Esophagus squamous epithelium (tissue), 5 donors: ENCODE measurements around the gene GBA2. TPM values are rescaled to one million over a fixed set of nuclear protein-coding genes. Genes with fewer than 3 reads are reported as not detected.
A peak's percentile ranks its signal among the peaks of the same experiment; 100 is the strongest.

Experiments
- DNase-seq: peaks from one replicate; lab custom pipeline; 2025; lab: John Stamatoyannopoulos, UW
- H3K27ac ChIP-seq, 4 donors: fragments of 200-600 bp; sonication (generic); one replicate each; pipeline ENCODE4 v1.5.1; 2016 to 2019; ENCODE audit warnings: mild to moderate bottlenecking in 1 of 4
- H3K27me3 ChIP-seq, 4 donors: fragments of 200-600 bp; sonication (generic); 1 replicate in 3 of 4; 2 replicates in 1 of 4; pipeline versions ENCODE4 v1.5.1 to v1.6.0; 2017 to 2021; ENCODE audit warnings: antibody characterized with exemption in 1 of 4
- H3K36me3 ChIP-seq, 3 donors: fragments of 200-600 bp; sonication (generic); one replicate each; pipeline ENCODE4 v1.5.1; 2016 to 2019
- H3K4me1 ChIP-seq, 3 donors: fragments of 200-600 bp; sonication (generic); one replicate each; pipeline ENCODE4 v1.5.1; 2017 to 2019
- H3K4me3 ChIP-seq, 4 donors: fragments of 200-600 bp; sonication (generic); 1 replicate in 3 of 4; 2 replicates in 1 of 4; pipeline ENCODE4 v1.5.1; 2016 to 2019; ENCODE audit warnings: mild to moderate bottlenecking in 2 of 4, moderate library complexity in 1 of 4
- H3K9me3 ChIP-seq, 3 donors: fragments of 200-600 bp; sonication (generic); one replicate each; pipeline ENCODE4 v1.5.1; 2016 to 2019
- CTCF ChIP-seq, 6 experiments: fragments of 450-650 bp in 4 of 6; fragments of 200-600 bp in 2 of 6; sonication (generic) in 2 of 6; IDR thresholded peaks; one replicate each; pipeline ENCODE4 v1.5.1; 2016 to 2019; ENCODE audit warnings: antibody characterized with exemption in 6 of 6, mild to moderate bottlenecking in 4 of 6, moderate library complexity in 4 of 6
- POLR2A ChIP-seq, 4 donors: fragments of 450-650 bp; IDR thresholded peaks; one replicate each; pipeline ENCODE4 v1.6.1; 2017; ENCODE audit warnings: antibody characterized with exemption in 4 of 4, mild to moderate bottlenecking in 4 of 4, moderate library complexity in 3 of 4
- WGBS, 2 donors: methylation state at CpG; one replicate each; pipeline ENCODE4 v1.1.5; 2018; 5-methylcytosine and 5-hydroxymethylcytosine counted together
- intact Hi-C: fragments of 100-400 bp; cut with DNase I; formaldehyde crosslinking; loops from one replicate; pipeline ENCODE4 v1.15.0; 2022
- total RNA-seq, 4 donors: library from RNA; depleted of rRNA; stranded (reverse); fragments of >200 nt; gene quantifications; one replicate each; pipeline ENCODE4 v1.1.0, GENCODE V29; 2016
- donor health status: DM: yes; HTN: yes; CAD: no.

GBA2 gene
- total RNA-seq, 4 donors from 2014 or later: 14.1 to 61.8 (median 42.0) TPM

- intact Hi-C loops: loop anchor here (5.0 to 10.0 kb wide), 2 partner anchors 75 to 127 kb away; partner anchors contain the start of genes CCDC107, RMRP and TESK1
These were observed 16.7 kb downstream of the GBA2 start, which contains the start of the genes CREB3 and TLN1 for GRCh38 chr9:35732185-35732799. Gene CREB3 (plus strand): TSS chr9:35732666. CDS start chr9:35732773, 107 bp downstream. Gene TLN1 (minus strand): TSS chr9:35732195. CDS start chr9:35725694, 6,501 bp downstream.

GRCh38 chr9:35731415-35732184 lies 17.4 kb downstream of the GBA2 start:
- H3K27me3 ChIP-seq: no peaks in the 10 kb centered on the region
- H3K4me3 ChIP-seq: peak overlapping the region; percentile 69 to 91 (median 80)
- H3K36me3 ChIP-seq: peaks cover 0 to 36% (median 14%) of the 10 kb centered on the region in 3 donors
- DNase-seq: no peak
- intact Hi-C loops: loop anchor here (5.0 to 10.0 kb wide), 2 partner anchors 74 to 127 kb away; partner anchors contain the start of genes CCDC107, RMRP and TESK1
- peak overlapping the region; percentile 95 to 100 (median 98) for H3K27ac ChIP-seq
- TF ChIP-seq CTCF (IDR thresholded peaks at IDR 0.05) (no peak), POLR2A (IDR thresholded peaks at IDR 0.05) (no peak)
- peaks cover 20 to 78% (median 39%) of the 10 kb centered on the region in 3 donors for H3K4me1 ChIP-seq
- H3K9me3 ChIP-seq: no peaks in the 10 kb centered on the region
- WGBS, 2 donors: 1% methylated on average over 14 to 16 of the region's 47 CpGs

More at GRCh38 chr9:35732185-35732799, 16.7 kb downstream of the GBA2 start, which contains the start of the genes CREB3 and TLN1:
- Histone ChIP-seq H3K4me3 (peak within 1 kb of the TSS; percentile 69 to 91 (median 80)), H3K9me3 (no peaks in the 10 kb centered on the region), H3K36me3 (peaks cover 0 to 43% (median 21%) of the 10 kb centered on the region in 3 donors), H3K27me3 (no peaks in the 10 kb centered on the region), H3K4me1 (peaks cover 18 to 71% (median 35%) of the 10 kb centered on the region in 3 donors), H3K27ac (peak within 1 kb of the TSS; percentile 95 to 100 (median 98))
- peak; percentile 92 for DNase-seq
- peak in 2 of 6 experiments; percentile 10 to 21 for TF ChIP-seq CTCF (IDR thresholded peaks at IDR 0.05)
- peak in 3 of 4 donors; percentile 57 to 76 (median 76) for TF ChIP-seq POLR2A (IDR thresholded peaks at IDR 0.05)
- WGBS, 2 donors: 0% methylated on average over 10 to 19 of the region's 49 CpGs

- Histone ChIP-seq H3K36me3 (peaks cover 1 to 35% (median 5%) of the 10 kb centered on the region in 3 donors), H3K4me3 (peak overlapping the region in 3 of 4 donors; percentile 69 to 91 (median 83)), H3K9me3 (no peaks in the 10 kb centered on the region), H3K27ac (peak overlapping the region; percentile 95 to 100 (median 98)), H3K27me3 (no peaks in the 10 kb centered on the region), H3K4me1 (peaks cover 20 to 80% (median 42%) of the 10 kb centered on the region in 3 donors)
- intact Hi-C loops: loop anchor here (5.0 to 10.0 kb wide), 2 partner anchors 73 to 126 kb away; partner anchors contain the start of genes CCDC107, RMRP and TESK1
- DNase-seq: no peak
- WGBS, 2 donors: 48 to 82% methylated on average over 2 of the region's 2 CpGs
- TF ChIP-seq POLR2A (IDR thresholded peaks at IDR 0.05) (no peak), CTCF (IDR thresholded peaks at IDR 0.05) (no peak)
These were observed 18.6 kb downstream of the GBA2 start for GRCh38 chr9:35730486-35730854.

GRCh38 chr9:35729700-35730485 lies 19.1 kb downstream of the GBA2 start:
- peak; percentile 13 to 61 (median 43) for TF ChIP-seq CTCF (IDR thresholded peaks at IDR 0.05)
- peak in 1 of 4 donors; percentile 25 for TF ChIP-seq POLR2A (IDR thresholded peaks at IDR 0.05)
- intact Hi-C loops: loop anchor here (5.0 to 10.0 kb wide), 2 partner anchors 73 to 125 kb away; partner anchors contain the start of genes CCDC107, RMRP and TESK1
- no peak for DNase-seq
- Histone ChIP-seq H3K36me3 (peaks cover 5 to 35% (median 7%) of the 10 kb centered on the region in 3 donors), H3K27me3 (no peaks in the 10 kb centered on the region), H3K27ac (peak overlapping the region; percentile 95 to 100 (median 98)), H3K9me3 (no peaks in the 10 kb centered on the region), H3K4me1 (peaks cover 20 to 83% (median 42%) of the 10 kb centered on the region in 3 donors), H3K4me3 (peak overlapping the region in 3 of 4 donors; percentile 69 to 91 (median 83))
- 22 to 39% methylated on average over 6 of the region's 6 CpGs for WGBS, 2 donors
